CD4-positive, alpha-beta T cell treated with Interleukin-21 for 1 hour (primary cell): ENCODE data around the gene ZFPM1.
A peak's percentile ranks its signal among the peaks of the same experiment; 100 is the strongest.

Experiments used
- DNase-seq: peaks from one replicate; pipeline ENCODE4 v3.0.0-alpha.2; 2020

Gene ZFPM1

DNA sequence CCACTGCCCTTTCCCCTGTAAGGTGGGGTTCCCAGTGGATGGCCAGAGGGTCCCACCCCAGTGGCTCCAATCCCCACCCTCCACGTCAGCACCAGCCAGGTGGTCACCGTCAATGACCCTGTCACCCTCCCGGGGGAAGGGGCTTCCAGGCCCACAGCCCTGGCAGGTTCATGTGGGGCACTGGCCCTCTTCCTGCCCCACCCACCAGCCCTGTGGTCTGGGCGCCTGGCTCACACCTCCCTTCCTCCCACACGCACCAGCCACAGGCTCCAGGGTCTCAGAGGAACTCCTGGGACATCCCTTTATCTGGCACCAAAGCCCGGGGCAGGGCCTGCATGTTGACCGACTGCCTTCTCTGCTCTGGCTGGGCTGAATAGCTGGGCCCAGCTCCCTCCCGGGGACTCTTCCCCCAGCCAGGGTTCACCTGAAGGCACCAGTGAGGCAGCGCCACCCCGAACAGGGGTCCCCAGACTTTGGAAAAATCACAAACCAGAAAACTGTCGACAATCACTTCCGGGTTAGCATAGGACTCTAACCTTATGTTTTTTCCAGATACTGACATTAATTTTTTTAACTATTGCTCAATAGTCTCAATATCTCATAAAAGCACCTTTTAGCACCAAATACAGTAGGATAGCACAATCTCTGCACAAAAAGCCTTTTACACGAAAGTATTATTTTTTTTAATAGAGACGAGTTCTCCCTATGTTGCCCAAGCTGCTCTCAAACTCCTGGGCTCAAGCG lies 95.2 kb downstream of the ZFPM1 start:
- DNase-seq, result no peak

DNA sequence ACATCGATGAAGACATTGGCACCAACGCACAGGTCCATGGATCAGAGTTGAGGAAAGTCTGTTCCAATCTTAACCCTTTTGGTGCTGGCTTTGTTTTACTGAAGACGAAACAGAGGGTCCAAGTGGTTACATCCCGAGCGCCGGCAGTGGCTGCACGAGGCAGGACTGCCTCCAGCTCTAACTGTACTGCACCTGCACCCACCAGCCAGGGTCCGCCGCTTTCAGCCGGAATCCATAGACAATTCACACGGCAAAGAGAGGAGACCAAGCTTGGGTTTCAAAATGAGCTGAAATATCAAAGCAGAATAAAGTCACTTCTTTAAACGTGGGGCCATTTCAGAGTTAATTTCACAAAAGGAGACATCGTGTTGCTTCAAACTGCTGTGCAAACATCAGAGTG lies 95.9 kb downstream of the ZFPM1 start:
- DNase-seq, result no peak

DNA sequence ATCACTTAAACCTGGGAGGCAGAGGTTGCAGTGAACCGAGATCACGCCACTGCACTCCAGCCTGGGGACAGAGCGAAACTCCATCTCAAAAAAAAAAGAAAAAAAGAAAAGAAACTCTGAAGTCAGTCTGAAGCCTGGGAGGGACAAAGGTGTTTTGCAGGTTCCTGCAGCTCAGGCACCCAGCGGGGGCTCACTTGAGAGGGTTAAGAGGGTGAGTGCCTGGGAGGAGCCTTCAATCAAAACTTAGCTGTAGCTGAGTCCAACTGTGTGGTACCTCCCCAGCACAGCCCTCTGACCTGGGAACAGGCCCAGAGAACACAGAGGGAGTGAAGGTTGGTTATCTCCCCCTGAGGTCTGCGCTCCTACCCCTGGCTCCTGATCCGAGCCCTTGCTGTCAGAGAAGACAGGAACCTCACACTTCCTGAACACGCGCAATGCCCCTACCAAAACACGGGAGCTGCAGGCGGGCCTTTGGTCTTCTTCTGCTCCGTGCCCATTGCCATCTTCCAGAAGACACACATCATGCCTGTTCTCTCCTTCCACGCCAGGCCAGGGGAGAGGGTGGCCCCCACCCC lies 96.7 kb downstream of the ZFPM1 start:
- no peak for DNase-seq

DNA sequence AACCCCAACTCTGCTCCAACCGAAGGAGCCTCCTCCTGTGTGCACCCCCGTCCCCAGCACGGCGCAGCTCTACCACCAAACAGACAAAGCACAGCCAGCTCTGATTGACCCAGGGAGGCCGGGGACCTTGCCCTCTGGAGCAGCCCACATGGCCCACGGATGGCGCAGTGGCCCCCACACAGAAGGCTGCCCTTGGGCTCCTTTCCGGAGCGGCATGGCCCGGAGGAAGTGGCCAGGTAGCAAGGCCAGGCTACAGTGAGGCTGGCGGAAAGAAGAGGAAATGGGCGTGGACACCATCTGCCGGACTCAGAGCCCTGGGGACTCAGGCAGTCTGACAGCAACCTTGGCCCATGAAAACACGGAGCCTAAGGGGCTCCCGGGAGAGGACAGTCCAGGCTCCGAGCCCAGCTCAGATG lies 97.2 kb downstream of the ZFPM1 start:
- no peak for DNase-seq

DNA sequence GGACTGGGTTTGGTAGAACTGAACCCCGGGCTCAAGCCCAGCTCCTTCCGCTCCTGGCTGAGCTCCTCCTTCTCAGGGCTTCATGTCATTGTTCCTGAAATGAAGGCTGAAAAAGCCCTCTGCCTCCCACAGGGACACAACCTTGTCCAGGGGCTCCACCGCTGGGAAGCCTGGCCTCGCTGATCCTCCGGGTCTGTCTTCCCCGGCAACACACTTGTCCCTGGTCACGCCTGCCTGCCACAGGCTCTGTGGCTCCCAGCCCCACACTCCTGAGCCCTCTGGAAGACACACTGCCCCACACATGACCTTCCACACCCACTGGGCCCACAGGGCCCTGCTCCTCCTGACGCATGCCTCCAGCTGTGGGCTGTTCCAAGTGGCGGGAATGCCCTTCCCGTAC lies 99.1 kb downstream of the ZFPM1 start:
- DNase-seq, result no peak

DNA sequence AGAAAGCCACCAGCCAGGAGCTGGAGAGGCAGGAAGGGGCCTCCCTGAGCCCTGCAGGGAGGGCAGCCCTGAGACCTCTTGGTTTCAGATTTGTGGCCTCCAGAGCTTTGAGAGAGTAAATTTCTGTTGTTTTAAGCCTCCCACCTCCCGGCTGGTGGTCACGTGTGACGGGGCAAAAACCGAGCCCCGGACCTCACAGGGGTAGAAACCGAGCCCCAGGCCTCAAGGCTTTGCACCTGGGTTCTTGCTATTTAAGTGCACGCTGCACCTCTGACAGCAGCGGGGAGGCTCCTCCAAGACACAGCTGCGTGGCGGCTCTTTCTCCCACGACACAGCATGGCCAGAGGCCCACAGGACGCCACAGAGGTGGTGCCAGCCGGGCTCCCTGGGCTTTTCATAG lies 99.7 kb downstream of the ZFPM1 start:
- DNase-seq, result no peak

DNA sequence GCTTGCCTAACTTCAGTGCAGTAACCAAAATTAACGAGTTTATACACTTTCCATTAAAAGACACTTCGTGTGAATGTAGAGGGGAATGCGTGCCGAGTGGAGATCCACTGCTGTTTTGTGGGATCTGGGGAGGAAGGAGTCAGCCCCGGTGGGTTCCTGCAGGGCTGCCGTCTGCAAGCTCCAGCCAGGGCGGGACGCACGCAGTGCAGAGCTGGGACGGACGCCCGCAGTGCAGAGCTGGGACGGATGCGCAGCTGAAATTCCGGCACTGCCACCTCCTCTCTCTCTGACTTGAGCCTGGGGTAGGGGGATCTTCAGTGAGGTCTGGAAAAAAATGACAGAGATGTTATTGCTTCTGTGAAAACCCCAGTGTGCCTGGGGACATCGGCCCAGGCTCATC lies 100.7 kb downstream of the ZFPM1 start:
- no peak for DNase-seq

DNA sequence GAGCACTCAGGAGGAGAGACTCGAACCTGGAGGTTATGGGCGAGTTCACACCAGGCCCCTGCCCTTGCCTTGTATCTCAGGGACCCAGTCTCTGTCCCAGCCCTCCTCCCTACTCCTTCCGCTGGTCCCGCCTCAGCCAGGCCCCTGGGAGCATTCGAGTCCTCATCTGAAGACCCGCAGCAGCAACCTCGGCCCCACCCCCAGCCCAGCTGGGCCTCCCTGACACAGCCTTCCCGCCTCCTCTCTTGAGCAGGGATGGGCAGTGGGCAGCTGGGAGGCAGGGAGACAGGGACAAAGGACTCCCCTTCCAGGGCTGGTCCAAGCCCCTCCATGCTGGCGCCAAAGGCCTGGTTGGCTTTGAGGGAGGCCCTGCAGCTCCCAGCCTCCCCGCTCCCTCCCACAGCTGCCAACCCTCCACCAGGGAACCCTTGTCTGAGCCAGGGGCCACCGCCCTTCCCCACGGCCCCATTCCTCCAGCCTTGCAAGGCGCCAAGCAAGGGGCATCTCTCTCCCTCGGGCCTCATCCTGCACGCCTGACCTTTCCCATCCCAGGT lies 101.7 kb downstream of the ZFPM1 start:
- DNase-seq, result no peak

DNA sequence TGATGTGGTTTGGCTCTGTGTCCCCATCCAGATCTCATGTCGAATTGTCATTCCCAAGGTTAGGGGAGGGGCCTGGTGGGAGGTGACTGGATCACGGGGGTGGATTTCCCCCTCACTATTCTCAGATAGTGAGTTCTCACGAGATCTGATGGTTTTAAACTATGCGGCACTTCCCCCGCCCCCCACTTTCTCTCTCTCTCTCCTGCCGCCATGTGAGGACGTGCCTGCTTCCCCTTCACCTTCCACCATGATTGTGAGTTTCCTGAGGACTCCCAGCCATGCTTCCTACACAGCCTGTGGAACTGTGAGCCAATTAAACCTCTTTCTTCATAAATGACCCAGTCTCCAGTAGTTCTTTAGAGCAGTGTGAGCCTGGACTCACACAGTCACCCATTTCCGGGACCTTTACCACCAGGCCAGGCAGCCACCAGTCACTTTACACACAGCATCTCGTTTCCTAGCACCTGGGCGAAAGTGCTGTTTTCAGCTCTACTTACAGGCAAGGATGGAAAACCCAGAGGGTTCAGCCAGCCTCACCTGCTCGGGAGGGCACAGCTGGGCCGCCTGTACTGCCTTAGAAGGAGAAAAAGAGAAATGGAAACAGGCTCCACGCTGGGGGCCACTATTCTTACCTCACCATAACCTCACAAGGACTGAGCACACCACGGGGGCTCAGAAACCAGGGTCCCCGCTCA lies 103.4 kb downstream of the ZFPM1 start:
- no peak for DNase-seq

DNA sequence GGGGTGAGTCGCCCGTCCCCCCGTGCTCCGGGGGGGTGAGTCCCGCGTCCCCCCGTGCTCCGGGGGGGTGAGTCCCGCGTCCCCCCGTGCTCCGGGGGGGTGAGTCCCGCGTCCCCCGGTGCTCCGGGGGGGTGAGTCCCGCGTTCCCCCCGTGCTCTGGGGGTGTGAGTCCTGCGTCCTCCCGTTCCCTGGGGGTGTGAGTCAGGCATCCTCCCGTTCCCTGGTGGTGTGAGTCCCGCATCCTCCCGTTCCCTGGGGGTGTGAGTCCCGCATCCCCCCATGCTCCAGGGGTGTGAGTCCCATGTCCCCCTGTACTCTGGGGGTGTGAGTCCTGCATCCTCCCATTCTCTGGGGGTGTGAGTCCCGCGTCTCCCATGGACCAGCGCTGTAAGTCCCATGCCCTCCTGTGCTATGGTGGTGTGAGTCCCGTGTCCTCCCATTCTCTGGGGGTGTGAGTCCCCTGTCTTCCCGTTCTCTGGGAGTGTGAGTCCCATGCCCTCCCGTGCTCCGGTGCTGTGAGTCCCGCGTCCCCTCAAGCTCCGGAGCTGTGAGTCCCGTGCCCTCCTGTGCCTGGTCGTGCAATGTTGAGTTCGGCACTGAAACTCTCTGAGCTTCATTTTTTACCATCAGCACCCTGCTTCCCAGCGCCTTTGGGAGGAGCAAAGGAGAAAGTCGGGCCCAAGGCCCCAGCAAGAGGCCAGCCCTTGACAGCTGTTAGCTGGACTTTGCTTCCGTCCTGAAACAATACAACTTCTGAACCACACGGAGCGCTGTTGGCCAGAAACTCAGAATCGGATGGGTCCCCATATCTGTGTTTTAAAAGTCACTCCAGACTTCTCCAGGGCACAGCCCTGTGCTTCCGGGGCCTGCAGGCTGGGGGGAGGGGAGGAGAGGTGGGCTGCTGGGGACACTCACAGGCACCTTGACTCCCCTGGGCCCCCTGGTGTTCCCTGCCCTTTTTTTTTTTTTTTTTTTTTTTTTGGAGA lies 105.7 kb downstream of the ZFPM1 start:
- DNase-seq, result peak; percentile 22

DNA sequence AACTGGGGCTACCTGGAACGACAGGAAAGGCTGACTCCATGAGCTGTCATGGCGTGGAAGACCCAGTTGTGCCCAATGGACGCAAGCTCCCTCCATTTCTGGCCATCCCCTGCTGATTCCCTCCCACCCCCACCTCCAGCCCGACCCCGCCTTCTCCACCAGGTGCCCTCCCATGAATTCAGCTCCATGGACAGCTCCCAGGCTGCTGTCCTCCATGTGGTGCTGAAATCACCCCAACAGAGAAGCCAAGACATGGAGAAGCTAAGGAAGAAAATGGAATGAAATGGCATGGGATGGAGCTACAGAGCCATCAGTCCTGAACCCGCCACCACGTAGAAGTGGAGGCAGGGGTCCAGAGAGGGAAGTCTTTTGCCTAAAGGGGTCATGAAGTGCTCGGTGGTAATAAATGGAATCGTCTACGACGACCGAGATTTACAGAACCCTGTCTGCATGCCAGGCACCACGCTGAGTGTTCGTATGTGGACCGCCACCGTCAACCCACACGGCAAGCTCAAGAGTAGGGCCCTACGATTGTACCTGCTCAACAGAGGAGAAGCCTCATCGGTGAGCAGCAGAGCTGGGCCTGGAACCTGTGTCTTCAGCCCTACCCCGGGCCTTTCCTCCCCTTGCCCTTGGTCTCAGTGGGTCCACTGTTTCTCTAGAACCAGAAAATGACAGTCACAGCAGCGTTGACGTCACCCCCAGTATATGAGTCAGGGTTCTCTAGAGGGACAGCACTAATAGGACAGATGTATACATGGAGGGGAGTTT lies 107.8 kb downstream of the ZFPM1 start:
- DNase-seq, result no peak

DNA sequence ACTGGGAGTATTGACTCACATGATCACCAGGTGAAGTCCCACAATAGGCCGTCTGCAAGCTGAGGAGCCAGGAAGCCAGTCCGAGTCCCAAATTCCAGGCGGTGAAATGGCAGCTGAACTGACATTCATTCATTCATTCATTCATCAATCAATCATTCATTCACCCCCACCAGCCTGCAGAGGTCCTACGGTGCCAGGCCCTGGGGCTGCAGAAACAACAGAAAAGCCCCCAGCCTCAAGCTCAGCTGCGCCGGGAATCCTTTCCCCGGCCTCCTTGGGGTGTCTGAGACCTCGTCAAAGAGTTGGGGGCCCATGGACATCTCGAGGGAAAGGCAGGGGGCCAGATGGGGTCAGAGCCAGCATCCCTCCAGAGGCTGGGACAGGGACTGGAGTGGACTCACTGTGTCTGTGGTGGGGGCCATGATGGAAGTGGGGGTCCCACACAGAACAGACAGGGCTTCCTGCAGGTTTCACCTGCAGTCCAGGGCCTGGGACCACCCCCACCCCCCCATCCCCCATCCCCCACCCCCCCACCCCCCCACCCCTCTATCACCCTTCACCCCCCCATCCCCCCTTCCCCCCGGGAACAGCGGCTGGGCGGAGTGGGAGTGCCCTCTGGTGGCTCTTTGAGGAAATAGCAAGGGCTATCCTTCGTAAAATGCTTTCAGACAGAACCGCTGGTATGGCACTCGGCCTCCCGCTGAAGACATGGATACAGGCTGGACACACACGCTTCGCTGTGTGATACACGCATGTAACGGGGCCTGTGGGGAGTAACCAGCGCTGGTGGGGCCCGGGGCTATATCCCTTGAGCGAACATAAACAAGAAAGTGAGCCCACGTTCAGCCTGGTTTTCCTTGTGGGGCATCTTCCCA lies 108.6 kb downstream of the ZFPM1 start:
- DNase-seq, result peak; percentile 66

DNA sequence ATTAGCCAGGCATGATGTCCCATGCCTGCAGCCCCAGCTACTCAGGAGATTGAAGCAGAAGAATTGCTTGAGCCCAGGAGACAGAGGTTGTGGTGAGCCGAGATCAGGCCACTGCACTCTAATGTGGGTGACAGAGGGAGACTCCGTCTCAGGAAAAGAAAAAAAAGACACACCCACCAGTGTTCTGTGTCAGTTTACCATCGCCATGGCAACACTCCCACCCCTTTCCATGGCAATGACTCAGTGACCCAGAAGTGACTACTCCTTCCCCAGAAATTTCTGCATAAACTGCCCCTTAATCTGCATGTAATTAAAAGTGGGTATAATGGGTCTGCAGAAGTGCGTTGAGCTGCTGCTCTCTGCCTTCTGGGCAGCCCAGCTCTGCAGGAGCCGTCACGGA lies 113.1 kb downstream of the ZFPM1 start:
- no peak for DNase-seq

DNA sequence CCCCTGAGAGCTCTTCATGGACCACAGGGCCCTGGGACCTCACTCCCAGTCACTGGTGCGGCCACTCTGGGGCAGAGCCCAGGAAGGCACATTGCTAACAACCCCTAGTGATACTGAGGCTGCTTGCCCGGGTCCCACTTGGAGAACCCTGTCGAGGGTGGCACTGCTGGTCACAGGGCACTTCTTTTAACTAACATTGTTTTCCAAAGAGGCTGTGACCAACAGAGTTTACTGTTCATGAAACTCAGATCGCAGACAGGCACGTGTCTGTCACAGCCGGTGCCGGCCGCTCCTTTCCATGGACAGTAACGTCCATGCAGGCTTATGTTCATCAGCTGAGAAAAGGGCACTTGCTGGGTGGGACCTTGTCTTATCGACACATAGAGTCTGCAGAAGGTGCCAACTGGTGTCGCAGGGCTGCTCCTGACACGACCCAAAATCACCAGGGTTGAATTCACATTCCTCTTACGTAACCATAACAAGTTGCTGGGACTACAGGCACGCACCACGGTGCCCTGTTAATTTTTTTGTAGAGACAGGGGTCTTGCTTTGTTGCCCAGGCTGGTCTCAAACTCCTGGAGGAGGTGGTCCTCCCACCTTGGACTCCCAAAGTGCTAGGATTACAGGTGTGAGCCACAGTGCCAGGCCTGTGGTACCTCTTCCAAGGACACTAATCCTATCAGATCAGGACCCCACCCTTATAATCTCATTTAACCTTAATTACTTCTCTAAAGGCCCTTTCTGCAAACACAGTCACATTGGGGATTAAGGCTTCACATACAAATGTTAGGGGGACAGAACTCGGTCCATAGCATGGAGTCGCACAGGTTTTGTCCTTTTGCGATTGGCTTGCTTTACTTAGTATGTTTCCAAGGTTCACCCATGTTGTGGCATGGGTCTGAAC lies 115.9 kb downstream of the ZFPM1 start:
- DNase-seq, result no peak

DNA sequence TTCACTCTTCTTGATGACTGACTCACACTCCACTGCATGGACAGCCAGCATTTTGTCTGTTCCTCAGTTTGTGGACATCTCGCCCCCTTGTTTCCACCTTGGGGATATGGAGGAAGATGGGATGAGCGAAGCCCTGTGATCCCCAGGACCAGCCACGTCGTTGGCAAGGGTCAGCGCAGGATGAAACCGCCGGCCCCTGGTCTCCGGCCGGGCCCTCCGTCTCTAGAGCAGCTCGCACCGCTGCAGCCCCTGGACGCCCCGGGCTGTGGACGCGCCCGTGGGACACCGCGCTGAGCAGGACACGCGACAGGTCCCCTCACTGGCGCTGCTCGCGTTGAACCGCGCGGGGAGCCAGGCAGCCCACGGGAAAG lies 116.5 kb downstream of the ZFPM1 start:
- no peak for DNase-seq

DNA sequence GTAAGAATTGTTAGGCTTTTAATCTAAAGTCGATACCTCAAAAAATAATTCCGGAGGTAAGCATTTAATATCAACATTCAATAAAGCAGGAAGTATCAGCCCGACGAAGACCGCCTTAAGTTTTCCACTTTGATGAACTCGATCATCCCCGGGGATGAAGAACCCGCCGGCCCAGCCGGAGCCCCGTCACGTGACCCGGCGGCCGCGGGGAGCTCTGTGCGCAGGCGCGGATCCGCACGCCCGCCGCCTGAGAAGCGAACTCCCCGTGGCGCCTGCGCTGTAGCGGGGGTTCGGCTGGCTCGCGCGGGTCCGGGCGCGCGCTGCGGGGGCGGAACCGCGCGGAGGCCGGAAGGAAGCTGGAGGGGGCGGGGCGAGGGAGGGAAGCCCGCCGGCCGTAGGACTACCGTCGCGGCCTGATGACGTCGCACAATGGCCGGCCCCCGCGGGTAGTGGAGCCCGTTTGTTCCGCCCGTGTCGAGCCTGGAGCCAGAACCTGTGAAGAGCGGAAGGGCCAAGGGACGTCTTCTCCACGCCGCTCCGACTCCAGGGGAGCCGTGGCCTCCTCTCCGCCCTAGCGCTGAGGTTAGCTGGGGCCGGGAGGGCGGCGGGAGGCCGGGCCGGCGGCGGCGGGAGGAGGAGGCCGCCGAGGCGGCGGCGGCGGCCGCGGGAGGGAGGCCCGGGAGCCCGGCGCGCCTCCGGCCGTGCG lies 117.1 kb downstream of the ZFPM1 start, which contains the start of gene ZC3H18:
TSS of gene ZC3H18 (plus strand) at position 419 of the 706 bp plus-strand sequence. CDS start 6,721 bp downstream, outside the sequence.
- peak; percentile 97 for DNase-seq

DNA sequence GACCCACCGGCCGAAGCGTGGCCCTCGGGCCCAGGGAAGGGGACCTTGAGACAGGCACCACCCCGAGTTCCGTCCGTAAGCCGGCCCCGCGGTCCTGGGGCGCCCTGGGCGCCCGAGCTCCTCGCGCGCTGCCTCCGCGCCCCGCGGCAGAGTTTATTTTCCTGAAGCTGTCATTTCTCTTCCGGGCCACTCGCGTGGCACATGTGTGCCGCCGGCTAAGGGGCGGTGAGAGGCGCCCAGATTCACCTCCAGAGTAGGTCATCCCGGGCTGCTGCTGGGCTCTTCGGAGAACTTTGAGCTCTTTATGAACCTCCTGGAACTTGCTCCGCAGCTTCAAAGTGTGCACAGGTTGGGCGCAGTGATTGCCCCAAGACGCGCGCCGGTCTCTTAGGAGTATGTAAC lies 117.6 kb downstream of the ZFPM1 start:
- DNase-seq, result peak; percentile 52

DNA sequence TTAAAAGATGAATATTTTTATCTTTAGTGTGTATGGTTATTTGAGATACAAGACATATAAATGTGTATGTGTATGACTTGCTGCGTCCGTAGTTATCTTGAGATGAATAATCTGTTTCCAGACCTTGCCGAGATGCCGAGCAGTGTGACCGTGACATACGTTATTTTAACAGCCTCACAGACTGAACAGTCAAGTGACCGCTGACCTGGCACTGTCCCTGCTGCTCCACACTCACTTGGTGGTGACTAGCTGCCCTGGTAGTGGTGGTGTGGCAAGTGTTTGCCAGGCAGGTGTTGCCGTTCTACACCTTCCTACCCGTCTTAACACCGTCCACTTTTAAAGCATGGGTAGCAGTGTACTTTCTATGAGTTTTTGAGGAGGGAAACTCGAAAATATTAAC lies 122.2 kb downstream of the ZFPM1 start:
- no peak for DNase-seq

DNA sequence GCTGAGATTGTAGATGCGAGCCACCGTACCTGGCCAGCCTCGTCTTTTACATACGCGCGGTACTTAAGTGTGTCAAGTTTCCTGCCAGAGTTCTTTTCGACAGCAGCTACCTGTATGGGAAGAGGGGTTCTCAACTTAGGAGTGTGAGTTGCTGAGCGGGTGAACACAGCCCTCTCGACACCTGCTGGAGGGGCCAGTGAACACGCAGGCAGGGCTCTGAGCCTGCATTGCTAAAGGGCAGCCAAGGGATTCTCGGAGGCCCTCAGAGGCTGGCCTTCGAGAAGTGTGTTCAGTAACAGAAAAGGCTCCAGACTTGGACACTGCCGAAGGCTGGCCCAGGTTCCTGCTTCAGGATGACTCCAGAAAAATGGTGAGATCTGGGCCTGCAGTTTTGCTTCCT lies 123.2 kb downstream of the ZFPM1 start:
- no peak for DNase-seq
